Measurements from ENCODE around the gene SIDT2.

SIDT2 gene

DNA sequence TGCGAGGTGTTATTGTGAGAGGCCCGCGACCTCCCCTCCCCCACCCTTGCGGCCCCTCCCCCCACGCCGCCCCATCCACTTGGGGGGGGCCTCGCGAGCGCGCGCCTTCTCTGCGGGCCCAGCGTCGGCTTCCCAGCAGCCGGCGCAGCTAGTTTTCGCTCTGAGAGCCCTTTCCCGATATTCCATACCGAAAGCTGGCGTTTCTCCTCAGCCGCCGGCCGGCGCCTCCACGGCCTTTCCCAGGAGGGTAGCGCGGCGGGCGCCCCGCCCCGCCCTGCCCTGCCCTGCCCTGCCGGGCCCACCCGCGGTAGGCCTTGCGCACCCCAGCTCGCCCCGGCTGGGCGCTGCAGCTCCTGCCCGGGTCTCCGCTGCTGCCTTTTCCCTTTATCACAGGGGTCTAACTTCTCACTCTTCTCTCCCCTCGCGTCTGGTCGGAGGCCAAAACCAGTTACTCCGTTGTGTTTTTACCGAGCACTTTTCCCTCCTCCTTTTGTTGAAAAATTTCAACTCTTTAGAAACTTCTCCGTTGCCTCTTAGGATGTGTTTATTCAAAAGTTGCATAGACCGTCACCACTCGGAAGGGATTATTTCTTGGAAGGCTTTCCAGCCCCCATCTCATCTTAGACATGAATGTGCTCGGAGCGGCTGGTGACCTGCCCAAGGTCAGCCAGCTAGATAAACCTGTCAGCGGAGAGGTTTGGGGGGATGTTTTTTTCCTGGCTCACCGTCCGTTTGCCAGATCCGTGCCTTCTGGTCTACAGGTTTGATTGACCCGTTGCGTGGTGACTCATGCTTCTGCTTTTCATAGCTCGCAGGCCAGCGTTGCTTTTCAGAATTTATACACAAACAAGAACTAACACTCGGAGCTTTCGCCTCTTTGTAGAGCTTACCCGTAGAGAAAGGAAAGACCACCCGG is 33.8 kb upstream of the SIDT2 start:
- Histone ChIP-seq H3F3A (ENCODE audit: insufficient read depth, low read length) (no peaks in the 10 kb centered on the region), H4K20me1 (ENCODE audit: insufficient read depth, low read length) (peaks cover 3% of the 10 kb centered on the region; the same call in 1 of the 2 replicates), H3K4me1 (ENCODE audit: insufficient read depth, low read length, severe bottlenecking) (peaks cover 35% of the 10 kb centered on the region), H3K4me3 (ENCODE audit: low read depth, low read length, poor library complexity, severe bottlenecking) (peak overlapping the region; percentile 100), H3K9me2 (ENCODE audit: low read depth, low read length) (no peaks in the 10 kb centered on the region), H3K79me2 (ENCODE audit: insufficient read depth, low read length) (peaks cover 51% of the 10 kb centered on the region), H3K27ac (ENCODE audit: low read depth, low read length, poor library complexity, severe bottlenecking) (peak overlapping the region; percentile 78), H3K9ac (ENCODE audit: low read length) (peak overlapping the region; percentile 98), H3K9me3 (ENCODE audit: low read length) (no peaks in the 10 kb centered on the region), H3K36me3 (ENCODE audit: insufficient read depth, low read length) (peaks cover 43% of the 10 kb centered on the region), H3K4me2 (ENCODE audit: low read length) (peak overlapping the region; percentile 99), H2AFZ (ENCODE audit: low read length) (no peak overlapping the region), H3K27me3 (ENCODE audit: insufficient read depth, low read length) (no peaks in the 10 kb centered on the region)
- TF ChIP-seq EZH2 (IDR thresholded peaks at IDR 0.05; ENCODE audit: borderline replicate concordance, low read length) = no peak
- TF ChIP-seq, protein P1, sequence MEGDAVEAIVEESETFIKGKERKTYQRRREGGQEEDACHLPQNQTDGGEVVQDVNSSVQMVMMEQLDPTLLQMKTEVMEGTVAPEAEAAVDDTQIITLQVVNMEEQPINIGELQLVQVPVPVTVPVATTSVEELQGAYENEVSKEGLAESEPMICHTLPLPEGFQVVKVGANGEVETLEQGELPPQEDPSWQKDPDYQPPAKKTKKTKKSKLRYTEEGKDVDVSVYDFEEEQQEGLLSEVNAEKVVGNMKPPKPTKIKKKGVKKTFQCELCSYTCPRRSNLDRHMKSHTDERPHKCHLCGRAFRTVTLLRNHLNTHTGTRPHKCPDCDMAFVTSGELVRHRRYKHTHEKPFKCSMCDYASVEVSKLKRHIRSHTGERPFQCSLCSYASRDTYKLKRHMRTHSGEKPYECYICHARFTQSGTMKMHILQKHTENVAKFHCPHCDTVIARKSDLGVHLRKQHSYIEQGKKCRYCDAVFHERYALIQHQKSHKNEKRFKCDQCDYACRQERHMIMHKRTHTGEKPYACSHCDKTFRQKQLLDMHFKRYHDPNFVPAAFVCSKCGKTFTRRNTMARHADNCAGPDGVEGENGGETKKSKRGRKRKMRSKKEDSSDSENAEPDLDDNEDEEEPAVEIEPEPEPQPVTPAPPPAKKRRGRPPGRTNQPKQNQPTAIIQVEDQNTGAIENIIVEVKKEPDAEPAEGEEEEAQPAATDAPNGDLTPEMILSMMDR (IDR thresholded peaks at IDR 0.05; ENCODE audit: low read length) = no peak

DNA sequence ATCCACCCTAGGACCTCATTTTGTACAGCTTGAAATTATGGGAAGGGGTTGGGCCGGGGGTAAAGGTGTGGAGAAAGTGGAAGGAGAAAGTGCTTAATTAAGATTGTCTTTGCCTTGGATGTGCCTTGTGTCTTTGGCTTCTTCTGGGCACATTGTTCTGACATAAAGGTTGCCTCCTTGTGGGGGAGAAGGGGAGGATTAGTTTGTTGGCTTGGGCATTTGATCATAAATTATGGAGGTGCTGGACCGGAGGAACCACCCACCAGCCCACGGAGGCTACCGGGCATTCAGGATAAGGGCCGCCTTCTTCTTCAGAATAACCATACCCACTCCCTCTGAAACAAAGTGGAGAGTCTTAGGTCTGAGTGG is 33.2 kb upstream of the SIDT2 start:
- peaks cover 57% of the 10 kb centered on the region for H3K79me2 ChIP-seq (ENCODE audit: insufficient read depth, low read length)
- no peak overlapping the region for H2AFZ ChIP-seq (ENCODE audit: low read length)
- H3K27me3 ChIP-seq (ENCODE audit: insufficient read depth, low read length) = no peaks in the 10 kb centered on the region
- H3K4me3 ChIP-seq (ENCODE audit: low read depth, low read length, poor library complexity, severe bottlenecking) = peak overlapping the region; percentile 100
- peak overlapping the region; percentile 99 for H3K4me2 ChIP-seq (ENCODE audit: low read length)
- no peaks in the 10 kb centered on the region for H3F3A ChIP-seq (ENCODE audit: insufficient read depth, low read length)
- no peaks in the 10 kb centered on the region for H3K9me3 ChIP-seq (ENCODE audit: low read length)
- H3K27ac ChIP-seq (ENCODE audit: low read depth, low read length, poor library complexity, severe bottlenecking) = peak overlapping the region; percentile 78
- peaks cover 44% of the 10 kb centered on the region for H3K36me3 ChIP-seq (ENCODE audit: insufficient read depth, low read length)
- peaks cover 42% of the 10 kb centered on the region for H3K4me1 ChIP-seq (ENCODE audit: insufficient read depth, low read length, severe bottlenecking)
- TF ChIP-seq, protein P1 (IDR thresholded peaks at IDR 0.05; ENCODE audit: low read length) = no peak
- TF ChIP-seq EZH2 (IDR thresholded peaks at IDR 0.05; ENCODE audit: borderline replicate concordance, low read length) = no peak
- no peaks in the 10 kb centered on the region for H3K9me2 ChIP-seq (ENCODE audit: low read depth, low read length)
- H4K20me1 ChIP-seq (ENCODE audit: insufficient read depth, low read length) = peaks cover 3% of the 10 kb centered on the region; the same call in 1 of the 2 replicates
- H3K9ac ChIP-seq (ENCODE audit: low read length) = peak overlapping the region; percentile 98

DNA sequence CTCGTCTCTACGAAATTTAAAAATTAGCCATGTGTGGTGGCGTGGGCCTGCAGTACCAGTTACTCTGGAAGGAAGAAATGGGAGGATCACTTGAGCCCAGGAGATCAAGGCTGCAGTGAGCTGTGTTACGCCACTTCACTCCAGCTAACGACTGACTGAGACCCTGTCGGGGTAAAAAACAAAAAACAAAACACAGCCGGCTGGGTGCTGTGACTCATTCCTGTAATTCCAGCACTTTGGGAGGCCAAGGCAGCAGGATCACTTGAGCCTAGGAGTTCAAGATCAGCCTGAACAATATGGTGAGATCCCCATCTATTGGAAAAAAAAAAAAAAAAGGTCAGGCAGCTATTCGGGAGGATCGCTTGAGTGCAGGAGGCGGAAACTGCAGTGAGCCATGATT is 32.0 kb upstream of the SIDT2 start:
- no peak overlapping the region for H2AFZ ChIP-seq (ENCODE audit: low read length)
- H3K4me1 ChIP-seq (ENCODE audit: insufficient read depth, low read length, severe bottlenecking) = peaks cover 43% of the 10 kb centered on the region
- H3K9me2 ChIP-seq (ENCODE audit: low read depth, low read length) = no peaks in the 10 kb centered on the region
- H4K20me1 ChIP-seq (ENCODE audit: insufficient read depth, low read length) = peaks cover 3% of the 10 kb centered on the region; the same call in 1 of the 2 replicates
- H3K9ac ChIP-seq (ENCODE audit: low read length) = no peak overlapping the region
- TF ChIP-seq, protein P1 (IDR thresholded peaks at IDR 0.05; ENCODE audit: low read length) = no peak
- TF ChIP-seq EZH2 (IDR thresholded peaks at IDR 0.05; ENCODE audit: borderline replicate concordance, low read length) = no peak
- H3K36me3 ChIP-seq (ENCODE audit: insufficient read depth, low read length) = peaks cover 48% of the 10 kb centered on the region
- peak overlapping the region; percentile 100 for H3K4me3 ChIP-seq (ENCODE audit: low read depth, low read length, poor library complexity, severe bottlenecking)
- no peaks in the 10 kb centered on the region for H3F3A ChIP-seq (ENCODE audit: insufficient read depth, low read length)
- peaks cover 68% of the 10 kb centered on the region for H3K79me2 ChIP-seq (ENCODE audit: insufficient read depth, low read length)
- H3K4me2 ChIP-seq (ENCODE audit: low read length) = no peak overlapping the region; the same call in 1 of the 2 replicates
- no peak overlapping the region for H3K27ac ChIP-seq (ENCODE audit: low read depth, low read length, poor library complexity, severe bottlenecking)
- no peaks in the 10 kb centered on the region for H3K9me3 ChIP-seq (ENCODE audit: low read length)
- H3K27me3 ChIP-seq (ENCODE audit: insufficient read depth, low read length) = no peaks in the 10 kb centered on the region

All from OCI-LY1 (cell line).